T-helper 1 cell (primary cell): ENCODE results near the gene NFAT5.
"Not testable (repeated sequence)": the region's sequence is repeated elsewhere in the genome, so short reads cannot be mapped to it uniquely, and the experiment has no call there.

Experiments
- DNase-seq, 5 donors: peaks; one replicate each; pipeline ENCODE4 v3.0.0-alpha.2; 2012 to 2020
- total RNA-seq, 4 donors: gene quantifications; one replicate each; lab custom pipeline; 2026; lab: John Stamatoyannopoulos, UW

NFAT5 gene, protein sequence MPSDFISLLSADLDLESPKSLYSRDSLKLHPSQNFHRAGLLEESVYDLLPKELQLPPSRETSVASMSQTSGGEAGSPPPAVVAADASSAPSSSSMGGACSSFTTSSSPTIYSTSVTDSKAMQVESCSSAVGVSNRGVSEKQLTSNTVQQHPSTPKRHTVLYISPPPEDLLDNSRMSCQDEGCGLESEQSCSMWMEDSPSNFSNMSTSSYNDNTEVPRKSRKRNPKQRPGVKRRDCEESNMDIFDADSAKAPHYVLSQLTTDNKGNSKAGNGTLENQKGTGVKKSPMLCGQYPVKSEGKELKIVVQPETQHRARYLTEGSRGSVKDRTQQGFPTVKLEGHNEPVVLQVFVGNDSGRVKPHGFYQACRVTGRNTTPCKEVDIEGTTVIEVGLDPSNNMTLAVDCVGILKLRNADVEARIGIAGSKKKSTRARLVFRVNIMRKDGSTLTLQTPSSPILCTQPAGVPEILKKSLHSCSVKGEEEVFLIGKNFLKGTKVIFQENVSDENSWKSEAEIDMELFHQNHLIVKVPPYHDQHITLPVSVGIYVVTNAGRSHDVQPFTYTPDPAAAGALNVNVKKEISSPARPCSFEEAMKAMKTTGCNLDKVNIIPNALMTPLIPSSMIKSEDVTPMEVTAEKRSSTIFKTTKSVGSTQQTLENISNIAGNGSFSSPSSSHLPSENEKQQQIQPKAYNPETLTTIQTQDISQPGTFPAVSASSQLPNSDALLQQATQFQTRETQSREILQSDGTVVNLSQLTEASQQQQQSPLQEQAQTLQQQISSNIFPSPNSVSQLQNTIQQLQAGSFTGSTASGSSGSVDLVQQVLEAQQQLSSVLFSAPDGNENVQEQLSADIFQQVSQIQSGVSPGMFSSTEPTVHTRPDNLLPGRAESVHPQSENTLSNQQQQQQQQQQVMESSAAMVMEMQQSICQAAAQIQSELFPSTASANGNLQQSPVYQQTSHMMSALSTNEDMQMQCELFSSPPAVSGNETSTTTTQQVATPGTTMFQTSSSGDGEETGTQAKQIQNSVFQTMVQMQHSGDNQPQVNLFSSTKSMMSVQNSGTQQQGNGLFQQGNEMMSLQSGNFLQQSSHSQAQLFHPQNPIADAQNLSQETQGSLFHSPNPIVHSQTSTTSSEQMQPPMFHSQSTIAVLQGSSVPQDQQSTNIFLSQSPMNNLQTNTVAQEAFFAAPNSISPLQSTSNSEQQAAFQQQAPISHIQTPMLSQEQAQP (N-terminal part only)
- total RNA-seq: 73.5 to 107 (median 86.6) reads per million in 4 donors

DNA sequence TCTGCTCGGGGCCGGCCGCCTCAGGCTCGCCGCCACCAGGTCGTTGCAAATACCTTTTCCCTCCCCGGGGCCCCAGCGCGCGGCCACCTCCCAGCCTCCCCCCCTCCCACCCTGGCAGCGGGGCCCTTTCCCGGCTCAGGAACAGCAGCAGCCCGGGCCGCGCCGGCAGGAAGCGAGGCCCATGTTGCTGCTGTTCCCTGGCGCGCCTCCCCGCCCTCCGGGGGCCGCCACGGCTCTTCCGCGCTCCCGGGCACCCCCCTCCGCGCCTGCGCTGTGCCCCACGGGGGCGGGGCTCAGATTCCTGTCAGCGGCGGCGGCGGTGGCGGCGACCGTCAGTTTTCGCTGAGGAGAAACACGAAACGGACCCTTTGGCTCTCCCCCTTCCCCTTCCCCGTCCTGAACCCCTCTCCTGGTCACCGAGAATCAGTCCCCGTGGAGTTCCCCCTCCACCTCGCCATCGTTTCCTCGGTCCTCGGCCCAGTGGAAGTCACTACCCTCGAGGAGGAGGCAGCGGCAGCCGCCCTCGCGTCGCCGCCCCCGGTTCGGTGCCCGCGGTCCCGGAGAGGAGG, at the start of gene NFAT5:
NFAT5 (plus strand) TSS at position 296 of the 569 bp plus-strand sequence. CDS start 336 bp downstream, outside the sequence.
- DNase-seq: peak; percentile 70 to 87 (median 80)

DNA sequence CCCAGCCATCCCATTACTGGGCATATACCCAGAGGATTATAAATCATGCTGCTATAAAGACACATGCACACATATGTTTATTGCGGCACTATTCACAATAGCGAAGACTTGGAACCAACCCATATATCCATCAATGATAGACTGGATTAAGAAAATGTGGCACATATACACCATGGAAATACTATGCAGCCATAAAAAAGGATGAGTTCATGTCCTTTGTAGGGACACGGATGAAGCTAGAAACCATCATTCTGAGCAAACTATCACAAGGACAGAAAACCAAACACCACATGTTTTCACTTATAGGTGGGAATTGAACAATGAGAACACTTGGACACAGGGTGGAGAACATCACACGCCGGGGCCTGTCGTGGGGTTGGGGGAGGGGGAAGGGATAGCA, 47.9 kb upstream of the NFAT5 start:
- not testable (repeated sequence) for DNase-seq

DNA sequence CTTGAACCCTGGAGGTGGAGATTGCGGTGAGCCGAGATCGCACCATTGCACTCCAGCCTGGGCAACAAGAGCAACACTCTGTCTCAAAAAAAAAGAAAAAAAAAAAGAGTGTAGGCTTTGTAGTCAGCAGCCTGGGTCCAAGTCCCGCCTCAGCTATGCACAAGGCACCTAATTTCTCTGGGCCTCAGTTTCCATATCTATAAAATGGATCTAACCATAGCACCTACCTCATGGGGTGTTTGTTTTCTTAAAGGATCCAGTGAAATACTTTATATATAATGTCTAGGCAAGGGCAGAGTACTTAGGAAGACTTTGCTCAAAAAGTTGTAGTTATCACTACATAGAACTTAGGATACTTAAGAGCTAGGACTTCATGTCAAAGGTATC, 45.4 kb upstream of the NFAT5 start:
- DNase-seq: no peak

DNA sequence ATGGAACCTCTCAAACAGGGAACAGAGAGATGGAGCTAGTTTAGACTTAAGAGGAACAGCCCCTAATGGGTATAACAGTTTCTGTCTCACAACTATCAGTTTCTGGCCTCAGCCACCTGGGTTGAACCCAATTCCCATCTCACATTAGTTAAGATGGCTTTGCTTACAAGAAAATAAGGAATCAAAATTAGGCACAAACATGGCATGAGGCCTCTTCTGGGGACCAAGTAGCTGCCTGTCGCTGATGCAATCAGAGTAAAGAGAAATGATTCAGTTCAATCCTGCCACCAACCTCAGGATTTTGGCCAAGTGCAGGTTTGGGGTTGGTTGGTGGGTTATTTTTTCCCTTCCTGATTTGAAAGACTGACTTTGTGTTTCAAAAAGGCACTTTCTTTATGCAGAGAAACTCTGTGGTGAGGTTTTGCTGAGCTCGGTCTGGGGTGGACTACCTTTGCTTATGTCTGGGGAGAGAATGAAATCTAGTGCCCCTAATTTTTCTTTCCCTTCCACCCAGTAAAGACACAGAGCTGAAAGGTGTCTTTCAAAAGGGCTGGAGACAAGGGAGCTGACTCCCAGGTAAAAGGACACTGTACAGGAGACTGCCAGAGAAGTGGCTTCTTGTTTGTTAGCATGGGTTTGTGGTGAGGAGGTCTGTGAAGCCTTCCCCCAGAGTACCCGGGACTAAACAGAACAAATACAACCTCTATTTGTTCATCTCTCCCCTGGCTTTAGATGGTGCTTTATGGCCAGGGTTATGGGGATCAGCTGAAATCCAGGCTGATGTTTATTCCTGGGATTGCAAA, 44.8 kb upstream of the NFAT5 start:
- peak in 1 of 5 donors; percentile 63 for DNase-seq

DNA sequence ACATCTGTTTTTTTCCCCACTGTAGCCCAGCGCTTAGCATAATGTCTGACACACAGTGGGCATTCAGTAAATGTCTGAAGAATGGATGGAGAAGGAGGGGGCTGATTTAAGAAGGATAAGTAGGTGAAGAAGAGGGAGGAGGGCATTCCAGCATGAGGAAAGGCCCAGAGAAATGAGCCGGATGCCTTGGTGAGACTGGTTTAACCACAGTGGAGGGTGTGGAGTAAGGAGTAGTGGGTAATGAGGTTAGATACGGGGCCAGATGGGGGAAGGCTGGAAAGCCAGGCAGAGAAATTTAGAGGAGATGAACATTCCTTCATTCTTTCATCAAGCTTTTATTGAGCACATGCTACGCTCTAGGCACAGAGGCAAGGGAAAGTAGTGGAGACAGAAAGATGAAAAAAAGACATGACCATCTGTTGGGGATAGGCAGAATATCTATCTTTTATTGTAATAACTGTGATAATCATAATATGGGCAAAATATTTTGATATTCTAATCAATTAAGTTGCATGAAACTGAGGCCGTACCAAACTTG, 43.7 kb upstream of the NFAT5 start:
- DNase-seq: no peak

DNA sequence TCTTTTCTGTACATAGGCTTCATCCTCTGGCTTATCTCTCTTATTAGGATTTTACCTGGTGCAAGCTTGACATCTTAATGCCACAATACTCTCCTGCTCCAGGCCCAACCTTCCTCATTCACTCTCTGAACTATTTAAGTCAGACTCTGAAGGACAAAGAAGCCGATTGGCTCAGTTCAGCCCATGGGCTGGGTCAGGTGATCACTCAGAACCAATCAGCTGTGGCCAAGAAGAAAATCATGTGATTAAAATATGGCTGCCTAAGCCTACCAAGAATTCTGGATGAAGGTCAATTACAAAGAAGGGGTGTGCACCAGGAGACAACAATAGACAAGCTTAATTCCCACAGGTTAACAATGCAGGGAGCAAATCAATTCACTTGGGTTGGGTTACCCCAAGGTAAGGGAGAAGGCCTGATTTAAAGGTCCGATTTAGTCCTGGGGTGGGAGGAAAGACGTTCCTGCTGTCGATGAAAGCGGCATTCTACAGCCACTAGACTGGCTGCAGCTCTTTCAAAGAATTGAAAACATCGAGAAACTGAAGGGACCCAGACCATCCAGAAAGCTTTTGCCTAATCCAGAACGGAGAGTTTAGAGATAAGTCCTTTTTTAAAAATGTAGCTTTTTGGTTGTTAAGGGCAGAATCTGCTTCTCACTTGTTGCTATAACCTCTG, 42.9 kb upstream of the NFAT5 start:
- no peak for DNase-seq

DNA sequence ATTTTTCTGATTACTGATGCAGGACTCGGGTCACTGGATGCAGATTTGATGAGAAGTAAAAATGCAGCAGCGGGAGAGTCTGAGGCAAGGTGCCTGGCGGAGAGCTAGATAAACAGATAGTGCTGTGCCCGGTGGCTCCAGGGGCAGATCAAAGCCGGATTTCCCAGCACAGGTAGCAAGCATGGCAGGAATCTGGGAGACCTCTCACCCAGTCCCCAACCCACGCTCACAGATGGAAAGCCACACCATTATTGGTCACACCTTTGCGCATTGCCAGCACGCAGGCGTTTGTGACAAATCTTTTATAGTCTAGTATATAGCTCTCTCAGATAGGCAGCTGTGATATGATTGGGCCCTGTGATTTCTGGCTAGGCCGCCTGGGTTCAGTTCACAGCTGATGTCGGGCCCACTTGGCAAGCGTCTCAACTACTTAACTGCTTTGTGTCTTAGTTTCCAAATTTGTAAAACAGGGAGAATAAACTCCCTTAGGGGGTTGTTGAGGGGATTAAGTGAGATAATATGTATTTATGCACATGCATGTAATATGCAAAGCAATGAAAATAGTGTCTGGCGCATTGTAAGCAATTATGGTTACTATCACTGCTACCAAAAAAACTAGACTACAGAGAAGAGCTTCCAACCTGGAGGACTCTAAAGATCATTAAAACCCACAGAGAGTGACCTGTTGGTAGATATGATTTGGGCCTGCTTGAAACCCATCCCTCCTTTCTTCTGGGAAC, 42.0 kb upstream of the NFAT5 start:
- no peak for DNase-seq

DNA sequence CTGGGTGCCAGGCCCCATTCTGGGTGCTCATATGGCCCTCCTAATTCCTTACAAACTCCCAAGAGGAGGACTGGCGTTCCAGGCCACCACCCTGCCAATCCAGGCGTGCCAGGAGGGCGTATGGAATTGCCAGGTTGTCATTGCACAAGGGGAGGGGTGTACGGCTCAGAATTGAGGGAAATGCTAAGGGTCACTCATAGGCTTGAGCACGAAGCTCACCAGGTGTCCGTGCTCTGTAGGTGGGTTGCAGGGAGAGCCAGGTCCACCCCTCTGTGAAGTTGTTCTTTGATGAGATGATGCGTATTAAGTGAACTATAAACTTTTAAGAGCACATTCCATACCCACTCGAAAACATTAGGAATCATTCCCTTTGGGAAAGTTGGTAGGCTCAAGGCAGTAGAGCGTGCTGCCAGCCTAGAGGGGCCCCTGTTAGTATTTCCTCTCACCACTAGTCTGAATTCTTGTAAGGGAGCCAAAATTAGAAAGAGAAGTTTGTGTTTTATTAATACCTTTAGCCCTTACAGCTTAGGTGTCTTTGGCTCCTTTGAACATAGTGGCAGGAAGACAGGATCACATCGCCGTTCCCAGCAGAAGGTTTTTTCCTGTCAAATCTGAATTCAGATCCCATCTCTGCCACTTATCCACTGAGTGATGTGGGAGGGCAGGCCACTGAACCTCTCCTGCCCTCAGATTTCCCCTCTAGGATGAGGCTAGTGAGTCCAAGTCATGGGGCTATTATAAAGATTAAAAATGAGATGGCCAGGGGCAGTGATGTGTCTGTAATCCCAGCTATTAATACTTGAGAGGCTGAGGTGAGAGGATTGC, 38.7 kb upstream of the NFAT5 start:
- no peak for DNase-seq

DNA sequence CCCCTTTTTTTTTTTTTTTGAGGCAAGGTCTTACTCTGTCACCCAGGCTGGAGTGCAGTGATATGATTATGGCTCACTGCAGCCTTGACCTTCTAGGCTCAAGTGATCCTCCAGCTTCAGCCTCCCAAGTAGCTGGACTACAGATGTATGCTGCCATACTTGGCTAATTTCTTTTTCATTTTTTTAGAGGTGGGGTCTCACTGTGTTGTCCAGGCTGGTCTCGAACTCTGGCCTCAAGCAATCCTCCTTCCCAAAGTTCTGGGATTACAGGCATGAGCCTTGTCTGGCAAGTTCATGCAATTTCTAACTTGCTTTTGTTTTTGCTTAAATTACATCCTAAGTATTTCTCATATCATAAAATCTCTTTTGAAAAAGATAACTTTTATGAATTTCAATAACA, 33.8 kb upstream of the NFAT5 start:
- DNase-seq: no peak

DNA sequence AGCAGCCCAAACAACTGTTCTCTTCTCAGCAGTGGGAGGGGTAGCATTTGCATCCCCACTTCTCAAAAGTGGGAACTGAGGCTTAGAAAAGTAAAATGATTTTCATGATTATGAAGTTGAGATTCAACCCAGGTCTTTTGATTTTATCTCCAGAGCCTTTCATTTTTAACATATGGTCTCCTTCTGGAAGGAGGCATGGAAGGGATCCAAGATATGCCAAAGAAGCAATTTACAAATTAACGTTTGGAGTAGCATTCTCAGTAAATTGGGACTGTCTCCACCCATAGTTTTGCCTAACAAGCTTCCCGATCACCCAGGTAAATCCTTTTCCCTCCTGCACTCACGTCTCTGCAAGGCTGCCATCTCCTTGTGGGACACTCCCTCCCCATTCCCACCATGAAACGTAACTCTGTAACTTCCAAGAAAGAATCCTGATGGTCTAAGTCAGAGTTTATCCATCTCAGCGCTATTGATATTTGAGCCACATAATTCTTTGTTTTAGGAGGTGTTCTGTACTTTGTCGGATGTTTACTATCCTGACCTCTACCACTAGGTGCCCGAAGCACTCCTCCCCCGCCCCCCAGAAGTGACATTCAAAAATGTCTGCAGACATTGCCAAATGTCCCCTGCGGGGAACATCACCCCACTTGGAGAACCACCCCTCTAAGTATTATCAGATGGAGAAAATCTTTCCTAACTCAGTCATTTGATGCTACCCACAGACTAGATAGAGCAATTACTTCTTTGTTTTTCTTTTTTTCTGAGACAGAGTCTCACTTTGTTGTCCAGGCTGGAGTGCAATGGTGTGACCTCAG, 32.9 kb upstream of the NFAT5 start:
- no peak for DNase-seq

DNA sequence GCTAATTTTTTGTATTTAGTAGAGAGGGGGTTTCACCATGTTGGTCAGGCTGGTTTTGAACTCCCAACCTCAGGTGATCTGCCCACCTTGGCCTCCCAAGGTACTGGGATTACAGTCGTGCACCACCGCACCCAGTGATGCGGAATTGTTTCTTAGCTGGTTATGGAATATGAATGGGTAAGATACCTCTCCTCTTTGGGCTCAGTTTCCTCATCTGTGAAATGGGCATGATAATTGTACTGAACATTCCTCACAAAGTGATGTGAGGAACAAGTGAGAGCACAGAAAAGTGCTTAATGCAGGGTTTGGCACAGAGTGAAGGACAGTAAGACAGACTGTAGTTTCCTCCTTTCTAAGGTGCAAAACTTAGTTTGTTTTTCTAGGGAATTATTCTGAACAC, 31.0 kb upstream of the NFAT5 start:
- DNase-seq: no peak

DNA sequence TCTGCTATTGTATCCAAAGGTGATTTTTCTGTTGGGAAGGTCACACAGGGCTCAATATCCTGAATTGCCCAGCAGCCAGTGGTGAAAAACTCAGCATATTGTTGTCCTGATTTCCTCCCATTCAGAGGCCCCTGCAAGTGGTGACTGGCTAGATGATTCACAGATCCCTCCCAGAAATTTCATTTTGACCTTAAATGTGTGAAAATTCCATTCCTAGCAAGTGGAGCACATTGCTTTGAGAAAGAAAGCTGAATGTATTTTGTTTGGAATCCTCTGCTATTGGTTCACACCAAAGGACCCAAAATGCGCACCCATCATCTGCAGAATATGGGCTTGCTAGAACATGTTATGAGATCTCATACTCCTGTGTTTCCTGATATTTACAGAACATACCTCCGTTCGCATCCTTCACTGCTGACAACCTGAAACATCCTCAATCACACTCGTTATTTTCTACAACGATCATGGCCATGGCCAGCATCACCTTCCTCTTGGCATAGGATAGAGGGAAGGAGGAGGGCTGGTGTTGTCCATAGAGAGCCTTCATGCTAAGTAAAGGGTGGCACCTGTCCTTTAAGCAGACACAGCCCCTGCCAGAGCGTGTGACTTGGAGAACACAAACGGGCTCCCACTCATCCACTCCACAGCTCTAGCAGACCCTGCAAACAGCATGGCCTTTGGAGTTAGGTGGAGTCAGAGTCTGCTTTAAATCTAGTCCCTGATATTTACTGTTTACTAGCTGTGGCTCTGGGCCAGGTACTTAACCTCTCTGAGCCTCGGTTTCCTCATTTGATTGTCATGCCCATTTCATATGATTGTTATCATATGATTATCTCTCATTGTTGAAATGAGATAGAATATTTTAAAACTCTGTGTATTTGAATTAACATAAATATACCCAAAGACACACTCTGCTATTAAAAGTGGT, 30.4 kb upstream of the NFAT5 start:
- no peak for DNase-seq

DNA sequence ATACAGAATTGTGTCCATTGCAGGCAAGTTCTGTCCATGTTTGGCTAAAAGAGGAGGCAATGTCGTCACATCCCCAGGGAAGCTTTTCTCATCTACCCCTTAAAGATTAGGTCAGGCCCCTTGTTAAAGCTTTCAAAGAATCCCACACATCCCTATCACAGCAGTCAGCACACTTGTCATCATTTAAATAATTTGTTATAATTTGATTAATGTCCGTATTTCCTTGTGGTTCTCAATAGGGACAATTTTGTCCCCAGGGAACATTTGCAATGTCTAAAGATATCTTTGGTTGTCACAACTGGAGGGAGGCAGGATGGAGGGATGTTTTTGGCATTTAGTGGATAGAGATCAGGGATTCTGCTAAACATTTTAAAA, 28.1 kb upstream of the NFAT5 start:
- no peak for DNase-seq

DNA sequence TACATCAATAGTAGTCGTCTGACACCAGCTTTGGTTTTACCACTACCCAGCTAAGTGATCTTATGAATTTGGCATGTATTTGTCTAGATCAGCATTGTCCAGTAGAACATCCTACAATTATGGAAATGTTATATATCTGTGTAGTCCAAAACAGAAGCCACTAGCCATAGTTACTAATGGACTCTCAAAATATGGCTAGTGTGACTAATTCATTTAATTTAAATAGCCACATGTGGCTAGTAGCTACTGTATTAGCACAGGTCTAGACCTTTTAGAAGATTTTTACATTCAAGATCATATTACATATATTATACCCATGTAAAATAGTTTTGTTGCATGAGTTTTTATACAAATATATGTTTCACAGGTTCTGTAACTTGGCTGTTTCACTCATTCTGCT, 27.0 kb upstream of the NFAT5 start:
- no peak for DNase-seq

DNA sequence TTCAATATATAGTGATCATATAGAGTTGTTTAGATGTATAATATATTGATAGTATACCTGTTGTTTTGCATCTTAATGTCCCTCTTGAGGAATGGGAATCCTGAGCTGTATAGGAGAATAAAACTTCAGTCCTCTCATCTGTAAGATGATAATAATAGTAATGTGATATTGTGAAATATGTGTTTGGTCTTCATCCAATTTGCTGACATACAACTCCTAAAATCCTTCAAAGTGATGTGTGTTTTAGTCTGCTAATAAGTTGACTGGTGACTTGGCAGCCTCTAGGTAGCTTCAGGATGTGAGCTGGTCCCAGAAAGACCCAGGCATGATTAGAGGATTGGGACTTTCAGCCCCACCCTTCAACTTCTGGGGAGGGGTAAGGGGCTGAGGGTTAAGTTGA, 22.8 kb upstream of the NFAT5 start:
- no peak for DNase-seq

DNA sequence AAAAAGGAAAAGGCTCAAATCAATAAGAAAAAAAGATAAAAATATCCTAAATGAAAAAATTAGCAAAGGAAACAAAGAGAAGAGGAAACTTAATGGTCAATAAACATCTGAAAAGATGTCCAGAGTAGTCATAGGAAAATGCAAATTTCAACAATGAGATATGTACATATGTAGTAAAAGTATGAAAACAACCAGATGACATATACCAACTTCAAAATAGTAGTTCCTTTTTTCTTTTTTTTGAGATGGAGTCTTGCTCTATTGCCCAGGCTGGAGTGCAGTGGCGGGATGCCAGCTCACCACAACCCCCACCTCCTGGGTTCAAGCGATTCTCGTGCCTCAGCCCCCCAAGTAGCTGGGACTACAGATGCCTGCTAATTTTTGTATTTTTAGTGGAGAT, 21.7 kb upstream of the NFAT5 start:
- no peak for DNase-seq

DNA sequence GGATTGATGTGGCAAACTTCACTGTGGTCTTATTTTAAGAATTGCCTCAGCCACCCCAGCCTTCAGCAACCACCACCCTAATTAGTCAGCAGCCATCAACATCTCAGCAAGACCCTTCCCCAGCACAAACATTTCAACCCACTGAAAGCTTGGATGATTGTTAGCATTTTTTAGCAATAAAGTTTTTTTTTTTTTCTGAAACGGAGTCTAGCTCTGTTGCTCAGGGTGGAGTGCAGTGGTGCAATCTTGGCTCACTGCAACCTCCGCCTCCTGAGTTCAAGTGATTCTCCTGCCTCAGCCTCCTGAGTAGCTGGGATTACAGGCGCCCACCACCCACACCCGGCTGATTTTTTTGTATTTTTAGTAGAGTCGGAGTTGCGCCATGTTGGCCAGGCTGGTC, 19.1 kb upstream of the NFAT5 start:
- DNase-seq: not testable (repeated sequence)
